SK-N-SH treated with all-trans-retinoic acid at 6 μM for 48 hours (cell line): ENCODE data around the gene ARHGAP24.

Experiments
- ATAC-seq: fragments of 200-7000 bp; cut with Tn5 transposase; 3 replicates; pipeline ENCODE4 v1.9.1; 2020; ENCODE audit warnings: mild to moderate bottlenecking, moderate library complexity
- ARNTL ChIP-seq: fragments of 450-650 bp; formaldehyde crosslinking; IDR thresholded peaks from 2 replicates; pipeline ENCODE4 v1.5.0; 2020; ENCODE audit warnings: low read depth, mild to moderate bottlenecking, moderate library complexity, borderline replicate concordance
- BACH2 ChIP-seq: fragments of 250-450 bp; sonication (Bioruptor Pico); IDR thresholded peaks from 2 replicates; pipeline ENCODE4 v1.9.0; 2021; ENCODE audit warnings: mild to moderate bottlenecking, borderline replicate concordance
- CSDC2 ChIP-seq: fragments of 250-450 bp; sonication (Bioruptor Pico); IDR thresholded peaks from 2 replicates; pipeline ENCODE4 v1.5.0; 2020; ENCODE audit warnings: mild to moderate bottlenecking, moderate library complexity
- CSRNP3 ChIP-seq: fragments of 250-450 bp; sonication (Bioruptor Pico); IDR thresholded peaks from 2 replicates; pipeline ENCODE4 v1.5.1; 2021; ENCODE audit warnings: mild to moderate bottlenecking, moderate library complexity
- ESRRG ChIP-seq: fragments of 250-450 bp; sonication (Bioruptor Pico); IDR thresholded peaks from 2 replicates; pipeline ENCODE4 v1.6.1; 2021; ENCODE audit warnings: mild to moderate bottlenecking
- ISL1 ChIP-seq: fragments of 250-450 bp; sonication (Bioruptor Pico); IDR thresholded peaks from 2 replicates; pipeline ENCODE4 v2.1.2; 2022; ENCODE audit warnings: mild to moderate bottlenecking, moderate library complexity
- OSR1 ChIP-seq: fragments of 250-450 bp; sonication (Bioruptor Pico); IDR thresholded peaks from 2 replicates; pipeline ENCODE4 v1.8.0; 2022; ENCODE audit warnings: moderate library complexity, mild to moderate bottlenecking, inconsistent platforms
- PATZ1 ChIP-seq: fragments of 250-450 bp; sonication (Bioruptor Pico); IDR thresholded peaks from 2 replicates; pipeline ENCODE4 v1.8.0; 2020; ENCODE audit warnings: mild to moderate bottlenecking, moderate library complexity, borderline replicate concordance
- POU6F1 ChIP-seq: fragments of 250-450 bp; sonication (Bioruptor Pico); IDR thresholded peaks from 2 replicates; pipeline ENCODE4 v1.8.0; 2021; ENCODE audit warnings: low read depth, mild to moderate bottlenecking, moderate library complexity, borderline replicate concordance
- SNAI2 ChIP-seq: fragments of 250-450 bp; sonication (Bioruptor Pico); IDR thresholded peaks from 2 replicates; pipeline ENCODE4 v1.5.0; 2020; ENCODE audit warnings: mild to moderate bottlenecking, moderate library complexity
- TCF4 ChIP-seq: fragments of 250-450 bp; sonication (Bioruptor Pico); IDR thresholded peaks from 2 replicates; pipeline ENCODE4 v1.8.0; 2021; ENCODE audit warnings: mild to moderate bottlenecking, moderate library complexity, borderline replicate concordance
- TOX ChIP-seq: fragments of 250-450 bp; sonication (Bioruptor Pico); IDR thresholded peaks from 2 replicates; pipeline ENCODE4 v1.8.0; 2021; ENCODE audit warnings: mild to moderate bottlenecking, moderate library complexity, borderline replicate concordance
- ZC3H10 ChIP-seq: fragments of 250-450 bp; sonication (Bioruptor Pico); IDR thresholded peaks from 2 replicates; pipeline ENCODE4 v1.5.1; 2021; ENCODE audit warnings: mild to moderate bottlenecking, moderate library complexity
- ZFP3 ChIP-seq: fragments of 250-450 bp; sonication (Bioruptor Pico); IDR thresholded peaks from 2 replicates; pipeline ENCODE4 v1.5.0; 2020; ENCODE audit warnings: mild to moderate bottlenecking, moderate library complexity
- ZFP30 ChIP-seq: fragments of 450-650 bp; formaldehyde crosslinking; IDR thresholded peaks from 2 replicates; pipeline ENCODE4 v1.5.0; 2022; ENCODE audit warnings: mild to moderate bottlenecking, moderate library complexity
- ZNF70 ChIP-seq: fragments of 450-650 bp; formaldehyde crosslinking; IDR thresholded peaks from 2 replicates; pipeline ENCODE4 v1.5.0; 2020; ENCODE audit warnings: mild to moderate bottlenecking, moderate library complexity
- ZNF8 ChIP-seq: fragments of 450-650 bp; formaldehyde crosslinking; IDR thresholded peaks from 2 replicates; pipeline ENCODE4 v1.5.0; 2020; ENCODE audit warnings: mild to moderate bottlenecking, moderate library complexity
- TF ChIP-seq, protein P1 (sequence below): fragments of 250-450 bp; sonication (Bioruptor Pico); IDR thresholded peaks from 2 replicates; pipeline ENCODE4 v1.5.0; 2020; ENCODE audit warnings: mild to moderate bottlenecking, moderate library complexity

ARHGAP24 gene

GRCh38 chr4:85860066-85860740, 385.3 kb downstream of the ARHGAP24 start:
- ATAC-seq: peak; percentile 83
- TF ChIP-seq ISL1 (CRISPR knock-in tag): peak; percentile 9; the same call in 1 of the 2 replicates
- TF ChIP-seq ZFP3: no peak
- TF ChIP-seq TOX (CRISPR knock-in tag): peak; percentile 15; the same call in 1 of the 2 replicates
- no peak for TF ChIP-seq ZNF70 (CRISPR knock-in tag)
- TF ChIP-seq ARNTL (CRISPR knock-in tag): no peak

- TF ChIP-seq TCF4 (CRISPR knock-in tag) (no peak), PATZ1 (CRISPR knock-in tag) (no peak), ZNF8 (CRISPR knock-in tag) (no peak), ZNF70 (CRISPR knock-in tag) (no peak), CSDC2 (CRISPR knock-in tag) (no peak), ISL1 (CRISPR knock-in tag) (no peak), ARNTL (CRISPR knock-in tag) (no peak), BACH2 (CRISPR knock-in tag) (no peak), ZFP3 (no peak)
- TF ChIP-seq, protein P1, sequence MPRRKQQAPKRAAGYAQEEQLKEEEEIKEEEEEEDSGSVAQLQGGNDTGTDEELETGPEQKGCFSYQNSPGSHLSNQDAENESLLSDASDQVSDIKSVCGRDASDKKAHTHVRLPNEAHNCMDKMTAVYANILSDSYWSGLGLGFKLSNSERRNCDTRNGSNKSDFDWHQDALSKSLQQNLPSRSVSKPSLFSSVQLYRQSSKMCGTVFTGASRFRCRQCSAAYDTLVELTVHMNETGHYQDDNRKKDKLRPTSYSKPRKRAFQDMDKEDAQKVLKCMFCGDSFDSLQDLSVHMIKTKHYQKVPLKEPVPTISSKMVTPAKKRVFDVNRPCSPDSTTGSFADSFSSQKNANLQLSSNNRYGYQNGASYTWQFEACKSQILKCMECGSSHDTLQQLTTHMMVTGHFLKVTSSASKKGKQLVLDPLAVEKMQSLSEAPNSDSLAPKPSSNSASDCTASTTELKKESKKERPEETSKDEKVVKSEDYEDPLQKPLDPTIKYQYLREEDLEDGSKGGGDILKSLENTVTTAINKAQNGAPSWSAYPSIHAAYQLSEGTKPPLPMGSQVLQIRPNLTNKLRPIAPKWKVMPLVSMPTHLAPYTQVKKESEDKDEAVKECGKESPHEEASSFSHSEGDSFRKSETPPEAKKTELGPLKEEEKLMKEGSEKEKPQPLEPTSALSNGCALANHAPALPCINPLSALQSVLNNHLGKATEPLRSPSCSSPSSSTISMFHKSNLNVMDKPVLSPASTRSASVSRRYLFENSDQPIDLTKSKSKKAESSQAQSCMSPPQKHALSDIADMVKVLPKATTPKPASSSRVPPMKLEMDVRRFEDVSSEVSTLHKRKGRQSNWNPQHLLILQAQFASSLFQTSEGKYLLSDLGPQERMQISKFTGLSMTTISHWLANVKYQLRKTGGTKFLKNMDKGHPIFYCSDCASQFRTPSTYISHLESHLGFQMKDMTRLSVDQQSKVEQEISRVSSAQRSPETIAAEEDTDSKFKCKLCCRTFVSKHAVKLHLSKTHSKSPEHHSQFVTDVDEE (CRISPR knock-in tag): no peak
- TF ChIP-seq, all 23 proteins: peak for 0
- ATAC-seq: no peak
Measured at GRCh38 chr4:85861064-85861765, 386.3 kb downstream of the ARHGAP24 start.

GRCh38 chr4:85862896-85863295, 387.9 kb downstream of the ARHGAP24 start:
- TF ChIP-seq OSR1 (CRISPR knock-in tag): no peak
- TF ChIP-seq SNAI2 (CRISPR knock-in tag): no peak
- TF ChIP-seq CSRNP3 (CRISPR knock-in tag): no peak
- no peak for TF ChIP-seq ZC3H10
- TF ChIP-seq ZFP30 (CRISPR knock-in tag): no peak
- TF ChIP-seq, protein P1 (CRISPR knock-in tag): no peak
- TF ChIP-seq BACH2 (CRISPR knock-in tag): no peak
- no peak for TF ChIP-seq PATZ1 (CRISPR knock-in tag)
- TF ChIP-seq ESRRG: no peak
- no peak for TF ChIP-seq POU6F1 (CRISPR knock-in tag)
- TF ChIP-seq, all 23 proteins: peak for 0
- no peak for ATAC-seq
